Pancreas (tissue), 10 donors: Measurements from ENCODE around the gene MAPKAPK2. TPM values are rescaled to one million over a fixed set of nuclear protein-coding genes. Genes with fewer than 3 reads are reported as not detected.

Source experiments
- ATAC-seq, 4 donors: fragments of 200-7000 bp; cut with Tn5 transposase; one replicate each; pipeline versions ENCODE4 v1.8.0 to v1.9.1; 2020; ENCODE audit warnings: mild to moderate bottlenecking in 4 of 4, moderate library complexity in 4 of 4
- DNase-seq, 6 donors: peaks; one replicate each; pipeline ENCODE4 v3.0.0-alpha.2; 2020
- FAIRE-seq: peaks from 2 replicates; lab custom pipeline; 2012; peaks lifted over from hg19 to GRCh38; lab: Jason Lieb, UNC
- H3K27ac ChIP-seq, 4 donors: fragments of 200-600 bp; sonication (generic); 1 replicate in 3 of 4; 2 replicates in 1 of 4; pipeline versions ENCODE4 v1.5.0 to v1.8.0; 2020
- H3K27me3 ChIP-seq, 4 donors: fragments of 200-600 bp; one replicate each; pipeline ENCODE4 v1.8.0; 2021
- H3K36me3 ChIP-seq, 3 donors: fragments of 200-600 bp; sonication (generic) in 1 of 3; one replicate each; pipeline versions ENCODE4 v1.5.0 to v1.8.0; 2020 to 2021
- H3K4me1 ChIP-seq, 3 donors: fragments of 200-600 bp; one replicate each; pipeline ENCODE4 v1.8.0; 2021
- H3K4me3 ChIP-seq, 4 donors: fragments of 200-600 bp; sonication (generic) in 2 of 4; one replicate each; pipeline versions ENCODE4 v1.5.0 to v1.8.0; 2020 to 2021
- H3K9me3 ChIP-seq, 4 donors: fragments of 200-600 bp; one replicate each; pipeline ENCODE4 v1.8.0; 2021
- CTCF ChIP-seq, 4 donors: fragments of 200-600 bp; sonication (generic) in 3 of 4; IDR thresholded peaks; one replicate each; pipeline versions ENCODE4 v1.5.0 to v1.8.0; 2021; ENCODE audit warnings: antibody characterized with exemption in 4 of 4
- WGBS, 2 donors: extraction: QIAGEN DNeasy Blood & Tissue Kit; methylation state at CpG; one replicate each; pipeline ENCODE4 v1.1.7; 2013; 5-methylcytosine and 5-hydroxymethylcytosine counted together
- intact Hi-C, 3 donors: fragments of 100-400 bp; cut with DNase I; formaldehyde crosslinking; loops; one replicate each; pipeline versions ENCODE4 v1.11.1 to v1.14.2; 2022
- polyA plus RNA-seq, 2 donors: library from polyadenylated mRNA; stranded (reverse); fragments of 200-250 nt; gene quantifications; one replicate each; pipeline ENCODE4 v1.2.3, GENCODE V29; 2013
- total RNA-seq, 6 donors: library from RNA; stranded (reverse); fragmentation: NEBNext Ultra II Directional in 4 of 6; extraction: Animal tissue kit (Norgen Biotek cat#: 25700) in 4 of 6; gene quantifications; one replicate each; pipeline versions ENCODE4 v1.2.1 to v1.2.4, GENCODE V29; 2021 to 2023
- donor health status: healthy with polysubstance abuse.
- donor health status: DM: no; HTN: no; CAD: no; lungs with moderate emphysema.
- donor health status: DM: no; HTN: no; CAD: no.
- donor health status: control.
- donor health status: control.
- donor health status: Bipolar disorder and iron deficiency.
- donor health status: DM: yes; HTN: yes; CAD: no.
- donor health status: DM: no; HTN: no; CAD: no.
- donor health status: DM: no; HTN: no; CAD: no.
- donor health status: DM: yes; HTN: yes; CAD: no.

MAPKAPK2 gene
- total and polyA plus RNA-seq, 8 donors, result 28.3 to 55.7 (median 35.1) TPM

GRCh38 chr1:206702803-206703202, 18.1 kb downstream of the MAPKAPK2 start:
- Histone ChIP-seq H3K4me3 (no peak overlapping the region), H3K27me3 (no peaks in the 10 kb centered on the region), H3K4me1 (peaks cover 15 to 41% (median 24%) of the 10 kb centered on the region in 3 donors), H3K9me3 (no peaks in the 10 kb centered on the region), H3K36me3 (no peaks in the 10 kb centered on the region), H3K27ac (no peak overlapping the region)
- TF ChIP-seq CTCF (IDR thresholded peaks at IDR 0.05), result no peak
- ATAC-seq, result no peak
- 91 to 100% methylated on average over 1 of the region's 1 CpG for WGBS, 2 donors
- no peak for FAIRE-seq
- DNase-seq, result peak in 1 of 6 donors; percentile 22
- intact Hi-C loops, result no loop called here

DNA sequence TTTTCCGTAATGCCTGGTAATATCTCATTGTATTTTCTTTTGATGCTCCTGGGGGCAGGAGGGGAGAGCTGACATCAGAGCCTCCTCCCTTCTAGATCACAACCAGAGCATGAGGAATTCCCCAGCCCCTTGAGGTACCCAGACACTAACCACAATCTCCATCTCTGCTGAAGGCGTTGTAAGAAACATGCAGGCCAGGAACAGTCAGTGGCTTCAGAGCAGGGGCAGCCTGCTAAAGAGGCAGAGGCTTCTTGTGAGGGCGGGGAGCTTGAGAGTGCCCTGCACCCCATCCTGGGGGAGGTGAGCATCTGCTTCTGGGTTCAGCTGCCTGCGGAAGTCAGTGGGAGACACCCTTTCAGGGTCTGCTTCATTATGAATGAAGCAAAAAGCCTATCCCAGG, 19.0 kb downstream of the MAPKAPK2 start:
- no peak overlapping the region for H3K27ac ChIP-seq
- H3K9me3 ChIP-seq, result no peaks in the 10 kb centered on the region
- 75 to 78% methylated on average over 4 of the region's 4 CpGs for WGBS, 2 donors
- H3K4me3 ChIP-seq, result no peak overlapping the region
- intact Hi-C loops, result no loop called here
- H3K36me3 ChIP-seq, result no peaks in the 10 kb centered on the region
- H3K4me1 ChIP-seq, result peaks cover 23 to 50% (median 28%) of the 10 kb centered on the region in 3 donors
- DNase-seq (no peak), FAIRE-seq (no peak), ATAC-seq (no peak)
- H3K27me3 ChIP-seq, result no peaks in the 10 kb centered on the region
- TF ChIP-seq CTCF (IDR thresholded peaks at IDR 0.05), result no peak

DNA sequence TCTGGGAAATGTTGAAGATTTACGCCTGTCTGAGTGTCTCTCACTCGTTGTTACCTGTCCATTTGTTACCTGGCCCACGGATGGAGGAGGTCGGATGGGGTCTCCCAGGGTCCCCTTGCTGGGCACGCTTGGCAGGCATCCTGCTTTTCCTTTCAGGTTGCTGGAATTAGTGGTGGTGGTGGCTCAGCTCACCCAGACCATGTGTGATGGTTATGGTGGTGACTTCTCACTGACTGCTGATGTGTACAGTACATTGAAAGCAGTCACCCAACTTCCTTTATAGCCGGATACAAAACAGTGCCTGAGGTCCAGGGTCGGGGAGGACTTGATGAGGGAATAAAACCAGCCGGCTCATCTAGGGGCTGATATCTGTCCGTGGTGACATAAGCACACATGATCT, 19.5 kb downstream of the MAPKAPK2 start:
- ATAC-seq, result no peak
- H3K4me3 ChIP-seq, result no peak overlapping the region
- intact Hi-C loops, result no loop called here
- peaks cover 29 to 52% (median 32%) of the 10 kb centered on the region in 3 donors for H3K4me1 ChIP-seq
- no peak for TF ChIP-seq CTCF (IDR thresholded peaks at IDR 0.05)
- H3K27ac ChIP-seq, result no peak overlapping the region
- no peak for DNase-seq
- no peaks in the 10 kb centered on the region for H3K27me3 ChIP-seq
- H3K36me3 ChIP-seq, result no peaks in the 10 kb centered on the region
- WGBS, 2 donors, result 63 to 81% methylated on average over 9 of the region's 9 CpGs
- H3K9me3 ChIP-seq, result no peaks in the 10 kb centered on the region
- FAIRE-seq, result no peak

DNA sequence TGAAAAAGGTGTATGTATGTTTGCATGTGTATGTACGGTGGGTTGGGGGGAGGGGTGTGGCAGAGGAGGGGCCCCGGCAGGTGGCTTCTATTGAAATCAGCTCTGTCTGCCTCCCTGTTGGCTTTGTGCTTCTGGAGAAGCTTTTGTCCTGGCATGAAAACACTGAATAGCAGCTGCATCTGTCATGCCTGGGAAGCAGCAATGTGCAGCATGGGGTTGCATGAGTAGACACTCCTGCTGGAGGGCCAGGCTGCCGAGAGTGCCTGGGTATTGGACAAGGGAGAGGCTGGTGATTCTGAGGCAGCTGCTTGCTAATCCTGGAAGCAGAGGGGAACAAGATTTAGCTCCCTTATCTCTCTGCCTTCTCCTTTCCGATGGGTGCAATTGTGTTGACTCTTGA, 20.5 kb downstream of the MAPKAPK2 start:
- ATAC-seq, result peak in 3 of 4 donors; percentile 10 to 43 (median 18)

More for the DNA sequence above, 20.5 kb downstream of the MAPKAPK2 start:
- no peaks in the 10 kb centered on the region for H3K9me3 ChIP-seq
- H3K27me3 ChIP-seq, result no peaks in the 10 kb centered on the region
- H3K27ac ChIP-seq, result peak overlapping the region in 1 of 4 donors; percentile 29
- no peak for TF ChIP-seq CTCF (IDR thresholded peaks at IDR 0.05)
- no peak overlapping the region for H3K4me3 ChIP-seq
- peaks cover 36 to 54% (median 40%) of the 10 kb centered on the region in 3 donors for H3K4me1 ChIP-seq
- no peaks in the 10 kb centered on the region for H3K36me3 ChIP-seq
- WGBS, 2 donors, result 29 to 34% methylated on average over 4 of the region's 4 CpGs
- no peak for DNase-seq
- FAIRE-seq, result no peak
- intact Hi-C loops, result no loop called here
